ENCODE results near the gene ERBIN. TPM values are rescaled to one million over a fixed set of nuclear protein-coding genes. Genes with fewer than 3 reads are reported as not detected.

ERBIN gene
- polyA plus RNA-seq, 1 donor from 2014 or later: 28.4 TPM

DNA sequence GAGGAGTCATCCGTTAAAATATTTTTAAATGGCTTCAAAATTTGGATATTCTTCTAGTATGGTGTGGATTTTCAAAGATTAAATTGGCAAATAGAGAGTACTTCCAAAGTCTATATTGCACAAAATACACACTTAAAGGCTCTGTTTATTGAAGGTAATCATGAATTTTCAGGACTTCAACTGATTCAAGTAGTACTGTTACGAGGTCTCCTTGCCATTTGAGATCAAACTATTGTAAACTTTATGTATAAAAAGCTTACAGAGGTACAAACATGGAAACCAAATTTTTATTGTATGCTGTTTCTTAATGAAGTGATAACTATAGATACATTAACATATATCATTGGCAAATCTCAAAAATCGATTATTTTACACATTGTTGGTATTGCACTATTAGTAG lies 2.5 kb downstream of the ERBIN start:
- Histone ChIP-seq H3K4me2 (ENCODE audit: low read length) (peak overlapping the region; percentile 82), H3K36me3 (ENCODE audit: insufficient read depth, low read length) (no peaks in the 10 kb centered on the region), H3K4me3 (ENCODE audit: low read length) (peak overlapping the region; percentile 85), H3K9me2 (ENCODE audit: insufficient read depth, low read length) (no peaks in the 10 kb centered on the region), H2AFZ (ENCODE audit: low read depth, low read length) (no peak overlapping the region), H4K20me1 (ENCODE audit: insufficient read depth) (peaks cover 6% of the 10 kb centered on the region), H3K27me3 (ENCODE audit: insufficient read depth, low read depth, low read length) (no peaks in the 10 kb centered on the region), H3K9me3 (ENCODE audit: low read length) (no peaks in the 10 kb centered on the region), H3F3A (ENCODE audit: insufficient read depth, low read length, poor library complexity, severe bottlenecking) (peaks cover 6% of the 10 kb centered on the region), H3K27ac (ENCODE audit: low read length) (no peak overlapping the region), H3K79me2 (replicated peaks; ENCODE audit: insufficient read depth, low read length) (peaks cover 71% of the 10 kb centered on the region), H3K9ac (ENCODE audit: low read length) (no peak overlapping the region)
- TF ChIP-seq POLR2AphosphoS5 (IDR thresholded peaks at IDR 0.05) (no peak), EP300 (conservative IDR thresholded peaks at IDR 0.05; ENCODE audit: poor library complexity, severe bottlenecking) (no peak), SMC3 (conservative IDR thresholded peaks at IDR 0.05; ENCODE audit: poor library complexity) (no peak), RAD21 (conservative IDR thresholded peaks at IDR 0.05) (no peak), MXI1 (conservative IDR thresholded peaks at IDR 0.05; ENCODE audit: poor library complexity, severe bottlenecking) (no peak), TAF1 (IDR thresholded peaks at IDR 0.05; ENCODE audit: low read depth) (no peak), EZH2 (IDR thresholded peaks at IDR 0.05; ENCODE audit: borderline replicate concordance, insufficient read depth, low read length, poor library complexity, severe bottlenecking) (no peak)
- TF ChIP-seq, protein P1, sequence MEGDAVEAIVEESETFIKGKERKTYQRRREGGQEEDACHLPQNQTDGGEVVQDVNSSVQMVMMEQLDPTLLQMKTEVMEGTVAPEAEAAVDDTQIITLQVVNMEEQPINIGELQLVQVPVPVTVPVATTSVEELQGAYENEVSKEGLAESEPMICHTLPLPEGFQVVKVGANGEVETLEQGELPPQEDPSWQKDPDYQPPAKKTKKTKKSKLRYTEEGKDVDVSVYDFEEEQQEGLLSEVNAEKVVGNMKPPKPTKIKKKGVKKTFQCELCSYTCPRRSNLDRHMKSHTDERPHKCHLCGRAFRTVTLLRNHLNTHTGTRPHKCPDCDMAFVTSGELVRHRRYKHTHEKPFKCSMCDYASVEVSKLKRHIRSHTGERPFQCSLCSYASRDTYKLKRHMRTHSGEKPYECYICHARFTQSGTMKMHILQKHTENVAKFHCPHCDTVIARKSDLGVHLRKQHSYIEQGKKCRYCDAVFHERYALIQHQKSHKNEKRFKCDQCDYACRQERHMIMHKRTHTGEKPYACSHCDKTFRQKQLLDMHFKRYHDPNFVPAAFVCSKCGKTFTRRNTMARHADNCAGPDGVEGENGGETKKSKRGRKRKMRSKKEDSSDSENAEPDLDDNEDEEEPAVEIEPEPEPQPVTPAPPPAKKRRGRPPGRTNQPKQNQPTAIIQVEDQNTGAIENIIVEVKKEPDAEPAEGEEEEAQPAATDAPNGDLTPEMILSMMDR (IDR thresholded peaks at IDR 0.05; ENCODE audit: poor library complexity, severe bottlenecking): no peak
- TF ChIP-seq, protein P2, sequence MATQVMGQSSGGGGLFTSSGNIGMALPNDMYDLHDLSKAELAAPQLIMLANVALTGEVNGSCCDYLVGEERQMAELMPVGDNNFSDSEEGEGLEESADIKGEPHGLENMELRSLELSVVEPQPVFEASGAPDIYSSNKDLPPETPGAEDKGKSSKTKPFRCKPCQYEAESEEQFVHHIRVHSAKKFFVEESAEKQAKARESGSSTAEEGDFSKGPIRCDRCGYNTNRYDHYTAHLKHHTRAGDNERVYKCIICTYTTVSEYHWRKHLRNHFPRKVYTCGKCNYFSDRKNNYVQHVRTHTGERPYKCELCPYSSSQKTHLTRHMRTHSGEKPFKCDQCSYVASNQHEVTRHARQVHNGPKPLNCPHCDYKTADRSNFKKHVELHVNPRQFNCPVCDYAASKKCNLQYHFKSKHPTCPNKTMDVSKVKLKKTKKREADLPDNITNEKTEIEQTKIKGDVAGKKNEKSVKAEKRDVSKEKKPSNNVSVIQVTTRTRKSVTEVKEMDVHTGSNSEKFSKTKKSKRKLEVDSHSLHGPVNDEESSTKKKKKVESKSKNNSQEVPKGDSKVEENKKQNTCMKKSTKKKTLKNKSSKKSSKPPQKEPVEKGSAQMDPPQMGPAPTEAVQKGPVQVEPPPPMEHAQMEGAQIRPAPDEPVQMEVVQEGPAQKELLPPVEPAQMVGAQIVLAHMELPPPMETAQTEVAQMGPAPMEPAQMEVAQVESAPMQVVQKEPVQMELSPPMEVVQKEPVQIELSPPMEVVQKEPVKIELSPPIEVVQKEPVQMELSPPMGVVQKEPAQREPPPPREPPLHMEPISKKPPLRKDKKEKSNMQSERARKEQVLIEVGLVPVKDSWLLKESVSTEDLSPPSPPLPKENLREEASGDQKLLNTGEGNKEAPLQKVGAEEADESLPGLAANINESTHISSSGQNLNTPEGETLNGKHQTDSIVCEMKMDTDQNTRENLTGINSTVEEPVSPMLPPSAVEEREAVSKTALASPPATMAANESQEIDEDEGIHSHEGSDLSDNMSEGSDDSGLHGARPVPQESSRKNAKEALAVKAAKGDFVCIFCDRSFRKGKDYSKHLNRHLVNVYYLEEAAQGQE (IDR thresholded peaks at IDR 0.05; ENCODE audit: borderline replicate concordance): no peak

DNA sequence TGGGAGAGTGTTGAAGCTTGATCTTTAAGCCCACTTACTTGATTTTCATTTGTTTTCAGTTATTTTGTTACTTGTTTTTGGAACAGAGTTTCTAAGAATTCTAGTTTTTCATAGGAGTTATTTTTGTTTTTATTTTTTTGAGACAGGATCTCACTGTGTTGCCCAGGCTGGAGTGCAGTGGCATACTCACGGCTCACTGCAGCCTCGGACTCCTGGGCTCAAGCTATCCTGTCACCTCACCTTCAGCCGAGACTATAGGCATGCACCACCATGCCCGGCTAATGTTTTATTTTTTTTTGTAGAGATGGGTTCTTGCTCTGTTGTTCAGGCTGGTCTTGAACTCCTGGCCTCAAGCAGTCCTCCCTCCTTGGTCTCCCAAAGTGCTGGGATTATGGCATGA lies 6.3 kb downstream of the ERBIN start:
- Histone ChIP-seq H3F3A (ENCODE audit: insufficient read depth, low read length, poor library complexity, severe bottlenecking) (no peaks in the 10 kb centered on the region), H3K4me2 (ENCODE audit: low read length) (no peak overlapping the region), H4K20me1 (ENCODE audit: insufficient read depth) (peaks cover 6% of the 10 kb centered on the region), H3K27me3 (ENCODE audit: insufficient read depth, low read depth, low read length) (no peaks in the 10 kb centered on the region), H3K9ac (ENCODE audit: low read length) (no peak overlapping the region), H3K4me3 (ENCODE audit: low read length) (no peak overlapping the region), H3K36me3 (ENCODE audit: insufficient read depth, low read length) (no peaks in the 10 kb centered on the region), H3K27ac (ENCODE audit: low read length) (no peak overlapping the region), H3K79me2 (replicated peaks; ENCODE audit: insufficient read depth, low read length) (peaks cover 95% of the 10 kb centered on the region), H2AFZ (ENCODE audit: low read depth, low read length) (no peak overlapping the region), H3K9me3 (ENCODE audit: low read length) (no peaks in the 10 kb centered on the region), H3K9me2 (ENCODE audit: insufficient read depth, low read length) (no peaks in the 10 kb centered on the region)
- TF ChIP-seq, protein P1 (IDR thresholded peaks at IDR 0.05; ENCODE audit: poor library complexity, severe bottlenecking): no peak
- TF ChIP-seq EP300 (conservative IDR thresholded peaks at IDR 0.05; ENCODE audit: poor library complexity, severe bottlenecking) (no peak), SMC3 (conservative IDR thresholded peaks at IDR 0.05; ENCODE audit: poor library complexity) (no peak), TAF1 (IDR thresholded peaks at IDR 0.05; ENCODE audit: low read depth) (no peak), POLR2AphosphoS5 (IDR thresholded peaks at IDR 0.05) (no peak), RAD21 (conservative IDR thresholded peaks at IDR 0.05) (no peak), EZH2 (IDR thresholded peaks at IDR 0.05; ENCODE audit: borderline replicate concordance, insufficient read depth, low read length, poor library complexity, severe bottlenecking) (no peak), MXI1 (conservative IDR thresholded peaks at IDR 0.05; ENCODE audit: poor library complexity, severe bottlenecking) (no peak)
- TF ChIP-seq, protein P2 (IDR thresholded peaks at IDR 0.05; ENCODE audit: borderline replicate concordance): no peak
